PC-9 (cell line): Measurements from ENCODE around the gene TXNDC5.

Experiments used
- EZH2 ChIP-seq: fragments of 200-600 bp; sonication (generic); IDR thresholded peaks from 2 replicates; pipeline ENCODE4 v1.8.0; 2017; ENCODE audit warnings: antibody characterized with exemption, low read depth
- TF ChIP-seq, protein P1 (sequence below): fragments of 200-600 bp; sonication (generic); conservative IDR thresholded peaks from 2 replicates; pipeline ENCODE4 v1.6.1; 2017; ENCODE audit warnings: mixed run types, antibody characterized with exemption, mild to moderate bottlenecking, moderate library complexity

DNA sequence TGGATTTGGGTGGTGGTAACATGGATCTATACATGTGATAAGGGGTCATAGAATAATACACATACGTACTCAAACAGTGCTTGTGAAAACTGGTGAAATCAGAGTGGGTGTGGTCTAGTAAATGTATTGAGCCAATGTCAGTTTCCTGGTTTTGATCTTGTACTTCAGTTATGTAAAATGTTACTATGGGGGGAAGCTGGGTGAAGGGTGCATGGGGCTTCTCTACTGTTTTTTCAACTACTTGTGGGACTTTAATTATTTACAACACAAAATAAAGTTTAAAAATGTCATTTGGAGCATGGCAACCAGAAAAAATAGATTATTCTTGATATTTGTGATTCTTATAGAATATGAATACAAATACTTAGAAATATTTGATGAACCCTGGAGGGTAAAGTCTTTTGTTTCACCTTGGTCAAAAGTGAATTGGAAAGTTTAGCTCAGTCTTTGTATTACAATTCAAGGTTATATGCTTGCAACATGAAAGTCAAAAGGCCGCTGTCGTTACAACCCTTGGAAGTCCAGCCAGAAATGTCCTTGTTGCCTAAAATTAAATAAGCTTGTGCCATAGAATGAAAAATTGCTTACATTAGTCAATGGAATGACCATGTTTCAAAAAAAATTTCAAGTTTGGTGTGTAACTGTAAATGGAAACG, 74.1 kb downstream of the TXNDC5 start:
- TF ChIP-seq, protein P1, sequence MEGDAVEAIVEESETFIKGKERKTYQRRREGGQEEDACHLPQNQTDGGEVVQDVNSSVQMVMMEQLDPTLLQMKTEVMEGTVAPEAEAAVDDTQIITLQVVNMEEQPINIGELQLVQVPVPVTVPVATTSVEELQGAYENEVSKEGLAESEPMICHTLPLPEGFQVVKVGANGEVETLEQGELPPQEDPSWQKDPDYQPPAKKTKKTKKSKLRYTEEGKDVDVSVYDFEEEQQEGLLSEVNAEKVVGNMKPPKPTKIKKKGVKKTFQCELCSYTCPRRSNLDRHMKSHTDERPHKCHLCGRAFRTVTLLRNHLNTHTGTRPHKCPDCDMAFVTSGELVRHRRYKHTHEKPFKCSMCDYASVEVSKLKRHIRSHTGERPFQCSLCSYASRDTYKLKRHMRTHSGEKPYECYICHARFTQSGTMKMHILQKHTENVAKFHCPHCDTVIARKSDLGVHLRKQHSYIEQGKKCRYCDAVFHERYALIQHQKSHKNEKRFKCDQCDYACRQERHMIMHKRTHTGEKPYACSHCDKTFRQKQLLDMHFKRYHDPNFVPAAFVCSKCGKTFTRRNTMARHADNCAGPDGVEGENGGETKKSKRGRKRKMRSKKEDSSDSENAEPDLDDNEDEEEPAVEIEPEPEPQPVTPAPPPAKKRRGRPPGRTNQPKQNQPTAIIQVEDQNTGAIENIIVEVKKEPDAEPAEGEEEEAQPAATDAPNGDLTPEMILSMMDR = no peak
- no peak for TF ChIP-seq EZH2
